ENCODE measurements around the gene PKIG.
"Not testable (repeated sequence)": the region's sequence is repeated elsewhere in the genome, so short reads cannot be mapped to it uniquely, and the experiment has no call there.

Gene PKIG

GRCh38 chr20:44642203-44643153 lies 60.1 kb downstream of the PKIG start:
- DNase-seq (ENCODE audit: low spot score): no peak

GRCh38 chr20:44643154-44643519 lies 60.8 kb downstream of the PKIG start:
- no peak for DNase-seq (ENCODE audit: low spot score)

- DNase-seq (ENCODE audit: low spot score): no peak
Observed at GRCh38 chr20:44643596-44644229, 61.3 kb downstream of the PKIG start.

GRCh38 chr20:44644230-44644617 lies 61.8 kb downstream of the PKIG start:
- no peak for DNase-seq (ENCODE audit: low spot score)

GRCh38 chr20:44644667-44645131 lies 62.3 kb downstream of the PKIG start:
- no peak for DNase-seq (ENCODE audit: low spot score)

GRCh38 chr20:44646023-44646640 lies 63.8 kb downstream of the PKIG start:
- no peak for DNase-seq (ENCODE audit: low spot score)

GRCh38 chr20:44646641-44647274 lies 64.4 kb downstream of the PKIG start:
- no peak for DNase-seq (ENCODE audit: low spot score)

GRCh38 chr20:44648068-44648467 lies 65.7 kb downstream of the PKIG start:
- DNase-seq (ENCODE audit: low spot score): no peak

GRCh38 chr20:44648579-44648978 lies 66.2 kb downstream of the PKIG start:
- no peak for DNase-seq (ENCODE audit: low spot score)

GRCh38 chr20:44649126-44649525 lies 66.7 kb downstream of the PKIG start:
- DNase-seq (ENCODE audit: low spot score): no peak

- DNase-seq (ENCODE audit: low spot score): no peak
Observed at GRCh38 chr20:44649976-44650375, 67.6 kb downstream of the PKIG start.

- no peak for DNase-seq (ENCODE audit: low spot score)
Observed at GRCh38 chr20:44650771-44651433, 68.5 kb downstream of the PKIG start.

GRCh38 chr20:44651434-44651683 lies 69.0 kb downstream of the PKIG start:
- DNase-seq (ENCODE audit: low spot score): no peak

GRCh38 chr20:44651684-44652423 lies 69.5 kb downstream of the PKIG start, which contains the start of gene ADA:
ADA (minus strand) TSS chr20:44651699; CDS start chr20:44651607, 92 bp downstream.
- peak; percentile 83 for DNase-seq (ENCODE audit: low spot score)

GRCh38 chr20:44653546-44653945 lies 71.2 kb downstream of the PKIG start:
- DNase-seq (ENCODE audit: low spot score): no peak

GRCh38 chr20:44654210-44654609 lies 71.8 kb downstream of the PKIG start:
- DNase-seq (ENCODE audit: low spot score): not testable (repeated sequence)

GRCh38 chr20:44656448-44656847 lies 74.1 kb downstream of the PKIG start:
- DNase-seq (ENCODE audit: low spot score): no peak

- no peak for DNase-seq (ENCODE audit: low spot score)
Observed at GRCh38 chr20:44657875-44658274, 75.5 kb downstream of the PKIG start.

- DNase-seq (ENCODE audit: low spot score): no peak
Observed at GRCh38 chr20:44658810-44659209, 76.4 kb downstream of the PKIG start.

GRCh38 chr20:44659931-44660330 lies 77.6 kb downstream of the PKIG start:
- no peak for DNase-seq (ENCODE audit: low spot score)

- DNase-seq (ENCODE audit: low spot score): no peak
Observed at GRCh38 chr20:44660581-44660980, 78.2 kb downstream of the PKIG start.
